ENCODE results near the gene ETV1.

Gene ETV1
- total RNA-seq = 0 to 1.3 (median 0.61) reads per million in 4 donors

DNA sequence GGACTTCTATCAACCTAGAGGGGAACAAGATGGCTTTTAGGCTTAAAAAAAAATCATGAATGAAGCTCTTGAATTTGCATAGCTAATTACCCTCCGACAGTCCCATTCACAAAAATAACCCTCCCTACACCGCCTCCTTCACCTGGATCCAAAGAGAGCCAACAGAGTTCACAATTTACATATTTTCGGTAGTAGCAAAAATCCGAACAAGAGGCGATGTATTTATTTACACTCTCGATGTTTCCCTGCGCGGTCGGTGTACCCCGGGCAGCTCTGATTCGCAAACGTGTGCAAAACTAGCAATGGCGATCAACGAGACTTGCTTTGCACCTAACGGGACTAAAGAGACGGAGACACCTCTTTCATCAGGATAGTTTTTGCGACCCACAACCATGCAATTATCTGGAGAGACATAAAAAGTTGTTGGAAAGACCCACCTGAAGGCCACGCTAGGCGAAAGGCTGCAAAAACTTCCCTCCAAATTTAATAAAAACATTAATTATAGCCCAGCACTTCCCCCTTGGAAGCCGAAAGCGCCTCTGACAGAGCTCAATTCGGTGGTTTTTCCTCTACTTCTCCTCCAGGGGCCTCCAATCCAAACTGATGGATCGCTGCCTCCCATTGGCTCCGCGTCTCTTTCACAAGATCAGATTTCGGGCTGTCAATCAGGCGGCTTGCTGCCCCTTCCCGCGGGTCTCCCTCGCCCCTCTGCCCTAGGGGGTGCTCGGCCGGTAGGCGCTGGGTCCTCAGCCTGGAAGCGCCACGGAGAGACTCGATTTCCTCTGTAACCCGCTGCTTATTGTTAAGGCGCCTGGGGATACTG lies at the start of gene ETV1:
Gene ETV1, minus strand, starts transcription at position 541 of the 823 bp plus-strand sequence. CDS start 614 bp downstream, outside the sequence.
- DNase-seq = no peak

DNA sequence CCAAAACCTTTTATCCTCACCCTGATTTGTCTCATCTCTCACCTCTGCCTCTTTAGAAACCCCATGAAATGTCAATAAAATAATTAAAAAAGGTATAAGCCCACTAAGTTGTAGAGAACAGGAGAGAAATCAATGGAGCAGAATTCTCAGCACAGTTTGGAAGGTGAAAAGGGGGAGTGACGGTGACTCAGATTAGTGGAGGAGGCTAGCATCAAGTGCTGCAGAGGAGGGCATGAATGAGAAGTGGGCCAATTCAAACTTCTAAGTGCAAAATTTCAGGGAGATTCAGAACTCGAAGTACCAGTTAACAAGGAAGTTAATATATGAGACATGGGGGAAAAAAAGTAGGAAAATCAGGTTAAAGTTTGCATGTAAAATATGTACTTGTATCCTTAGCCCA lies 34.9 kb upstream of the ETV1 start:
- no peak for DNase-seq

DNA sequence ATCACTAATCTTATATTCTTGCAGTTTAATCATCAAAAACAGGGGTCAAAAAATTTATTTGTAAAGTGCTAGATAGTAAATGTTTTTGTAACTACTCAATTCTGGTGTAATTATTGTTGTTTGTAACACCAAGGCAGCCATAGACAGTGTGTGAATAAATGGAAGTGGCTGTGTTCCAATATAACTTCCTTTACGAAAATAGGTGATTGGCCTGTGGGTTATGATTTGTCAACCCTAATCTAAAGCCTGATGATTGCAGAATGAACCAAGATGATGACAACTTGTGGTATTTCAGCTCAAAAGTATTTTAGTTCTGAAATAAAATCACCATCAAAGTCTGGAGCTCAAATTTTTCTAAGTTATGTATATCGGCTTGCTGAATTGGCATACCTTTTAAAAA lies 34.4 kb upstream of the ETV1 start:
- DNase-seq = no peak

DNA sequence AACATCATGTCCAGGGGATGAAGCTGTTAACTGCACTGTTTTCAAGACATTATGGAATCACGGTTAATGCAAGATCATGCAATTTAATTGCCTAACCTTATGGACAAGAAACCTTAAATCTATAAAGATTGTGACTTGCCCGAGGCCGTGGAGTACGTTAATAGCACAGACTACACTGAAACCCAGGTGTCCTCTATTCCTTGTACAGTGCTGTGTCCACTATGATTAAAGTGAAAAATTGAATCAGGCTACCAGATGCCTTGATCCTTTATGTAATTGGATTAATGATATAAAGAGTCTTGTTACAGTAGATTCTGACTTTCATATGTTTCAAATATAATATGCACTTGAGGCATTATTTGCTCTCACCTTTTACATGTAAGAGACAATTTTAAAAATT lies 33.9 kb upstream of the ETV1 start:
- no peak for DNase-seq

DNA sequence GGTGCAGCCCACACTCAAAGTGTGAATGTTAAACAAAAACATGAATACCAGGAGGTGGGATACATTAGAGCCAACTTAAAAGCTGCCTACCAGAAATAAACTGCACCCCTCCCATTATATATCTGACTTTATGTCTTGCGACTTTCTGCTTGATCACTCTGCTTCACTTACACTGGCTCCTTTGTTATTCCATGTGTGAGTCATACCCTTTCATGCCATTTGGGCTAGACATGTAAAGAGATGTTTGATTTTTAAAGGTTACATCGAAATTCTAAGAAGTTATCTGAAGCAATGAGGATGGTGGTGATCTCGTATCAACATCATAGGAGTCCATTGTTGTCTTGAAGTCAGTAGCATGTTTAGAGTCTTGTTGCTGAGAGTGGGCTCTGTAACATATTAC lies 31.6 kb upstream of the ETV1 start:
- DNase-seq = no peak

DNA sequence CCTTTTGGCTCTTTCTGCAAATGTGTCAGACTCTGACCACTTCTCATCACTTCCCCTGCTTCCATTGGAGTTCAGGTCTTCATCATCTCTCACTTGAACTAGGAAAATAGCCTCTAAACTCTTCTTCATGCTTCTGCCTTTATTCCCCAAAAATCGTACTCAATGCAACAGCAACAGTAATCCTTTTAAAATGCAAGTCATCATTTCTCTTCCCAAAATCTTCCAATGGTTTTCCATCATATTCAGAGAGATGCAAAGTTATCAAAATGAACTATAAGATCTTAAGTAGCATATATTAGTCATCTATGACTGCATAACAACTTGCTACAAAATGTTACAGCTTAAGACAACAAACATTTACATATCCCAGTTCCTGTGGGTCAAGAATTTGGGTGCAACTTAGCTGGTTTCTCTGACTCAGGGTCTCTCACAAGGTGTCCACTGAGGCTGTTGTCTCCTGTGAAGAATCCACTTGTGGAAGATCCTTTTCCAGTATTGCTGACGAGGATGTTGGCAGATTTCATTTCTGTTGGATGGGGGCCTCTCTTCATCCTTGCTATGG lies 31.0 kb upstream of the ETV1 start:
- DNase-seq = no peak

DNA sequence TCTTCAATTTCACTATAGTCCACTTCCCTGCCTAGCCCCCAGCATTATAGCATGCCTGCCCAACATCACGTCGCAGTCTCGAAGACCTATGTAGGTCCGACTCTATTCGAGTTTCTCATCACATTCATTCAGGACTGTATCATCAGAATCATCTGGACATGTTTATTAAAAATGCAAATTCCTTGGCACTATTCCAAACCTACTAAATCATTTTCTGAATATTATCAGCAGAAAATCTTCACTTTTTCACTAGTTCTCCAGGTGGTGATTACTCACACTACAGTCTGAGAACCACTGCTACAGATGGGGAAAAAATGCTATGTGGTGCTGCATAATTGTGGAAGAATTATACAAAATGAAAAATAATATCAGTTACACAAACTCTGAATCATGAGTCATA lies 29.3 kb upstream of the ETV1 start:
- DNase-seq = no peak

DNA sequence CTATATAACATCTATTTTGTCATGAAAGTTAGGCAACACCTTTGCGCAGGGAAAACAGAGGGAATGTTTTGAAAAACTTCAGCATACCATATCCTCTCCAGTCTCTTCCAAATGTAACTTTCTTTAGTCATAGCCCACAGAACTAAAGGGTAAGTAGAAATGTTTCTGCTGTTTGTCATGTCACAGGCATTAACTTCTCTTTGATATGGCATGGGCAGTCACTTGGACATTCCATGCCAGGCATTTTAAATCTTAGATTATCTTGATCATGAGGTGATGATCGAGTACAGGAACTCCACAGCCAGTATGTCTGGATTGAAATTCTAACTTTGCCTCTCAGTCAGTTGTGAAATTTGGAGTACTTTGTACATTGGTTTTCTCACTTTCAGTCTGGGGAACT lies 27.5 kb upstream of the ETV1 start:
- no peak for DNase-seq

DNA sequence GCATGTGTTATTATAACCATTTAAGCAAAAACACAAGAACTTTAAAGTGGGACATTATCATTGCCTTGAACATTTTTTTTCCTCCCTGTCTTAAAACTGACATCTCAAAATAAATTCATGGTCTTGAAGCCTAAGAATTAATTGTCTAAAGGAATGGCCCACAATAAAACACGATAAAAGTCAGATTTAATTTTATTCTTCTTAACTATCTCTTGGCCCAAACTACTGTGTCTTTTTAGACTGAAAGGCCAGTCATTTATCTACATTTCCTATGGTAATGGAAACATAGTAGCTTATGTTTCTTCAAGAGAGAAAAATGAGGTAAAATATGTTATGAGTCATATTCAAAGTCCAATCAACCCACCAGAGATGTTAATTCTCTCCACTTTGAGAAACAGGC lies 24.4 kb upstream of the ETV1 start:
- no peak for DNase-seq

DNA sequence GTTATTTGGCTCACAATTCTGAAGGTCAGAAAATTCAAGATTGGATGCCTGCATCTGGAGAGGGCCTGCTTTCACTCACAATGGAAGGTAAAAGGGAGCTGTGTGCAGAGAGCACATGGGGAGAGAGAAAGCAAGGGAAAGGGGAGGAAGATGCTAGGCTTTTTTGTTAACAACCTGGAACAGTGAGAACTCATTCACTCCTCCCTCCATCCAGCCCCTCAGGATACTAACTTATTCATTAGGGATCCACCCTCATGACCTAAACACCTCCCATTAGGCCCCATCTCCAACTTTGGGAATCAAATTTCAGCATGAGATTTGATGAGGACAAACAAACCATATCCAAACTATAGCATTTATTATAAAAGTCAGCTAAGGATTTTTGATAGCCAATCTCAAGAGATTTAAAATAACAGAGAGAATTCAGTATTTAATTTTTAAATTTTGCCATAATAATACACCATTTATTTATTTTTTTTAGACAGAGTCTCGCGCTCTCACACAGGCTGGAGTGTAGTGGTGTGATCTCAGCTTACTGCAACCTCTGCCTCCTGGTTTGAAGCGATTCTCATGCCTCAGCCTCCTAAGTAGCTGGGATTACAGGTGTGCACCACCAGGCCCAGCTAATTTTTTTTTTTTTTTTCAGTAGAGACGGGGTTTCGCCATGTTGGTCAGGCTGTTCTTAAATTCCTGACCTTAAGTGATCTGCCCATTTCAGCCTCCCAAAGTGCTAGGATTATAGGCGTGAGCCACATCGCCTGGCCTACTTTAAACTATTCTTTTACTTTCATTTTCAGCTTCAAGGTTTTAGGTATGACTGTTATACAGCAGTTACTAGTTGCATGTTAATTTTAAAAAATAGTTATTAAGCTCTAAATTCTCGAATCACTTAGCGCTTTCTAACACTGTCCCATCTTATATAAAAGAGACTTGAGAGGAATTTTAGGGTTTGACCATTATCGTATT lies 20.3 kb upstream of the ETV1 start:
- no peak for DNase-seq

DNA sequence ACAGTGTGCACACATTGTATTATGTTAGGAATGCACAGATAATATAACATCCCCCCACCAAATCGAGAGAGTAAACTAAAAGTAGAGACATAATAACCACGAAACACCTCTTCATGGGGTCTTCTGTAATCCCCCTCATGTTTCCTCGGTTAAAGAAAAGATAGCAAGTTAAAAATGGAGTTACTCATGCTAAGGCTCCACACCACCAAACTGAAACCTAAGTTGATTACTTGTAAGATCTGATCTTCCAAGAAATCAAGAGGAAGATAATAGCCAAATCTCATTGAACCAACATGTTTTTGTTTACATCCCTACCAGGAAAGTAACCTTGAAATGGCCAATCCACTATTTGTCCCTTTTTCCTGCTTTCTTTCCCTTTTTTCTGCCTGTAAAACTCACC lies 11.7 kb upstream of the ETV1 start:
- no peak for DNase-seq

DNA sequence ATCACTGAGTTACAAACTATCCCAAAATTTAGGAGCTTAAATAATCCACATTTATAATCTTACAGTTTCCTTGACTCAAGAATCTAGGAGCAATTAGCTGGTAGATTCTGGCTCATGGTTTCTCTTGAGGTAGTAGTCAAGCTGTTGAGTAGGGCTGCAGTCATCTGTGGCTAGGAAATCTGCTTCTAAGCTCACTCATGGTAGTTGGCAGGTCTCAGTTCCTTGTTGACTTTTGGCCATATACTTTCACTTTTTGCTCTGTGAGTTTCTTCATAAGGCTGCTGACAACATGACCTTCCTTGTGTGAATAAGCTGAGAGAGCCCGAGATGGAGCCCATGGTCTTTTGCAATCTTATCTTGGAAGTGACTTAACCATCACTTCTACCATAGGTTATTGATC lies 10.8 kb upstream of the ETV1 start:
- no peak for DNase-seq

DNA sequence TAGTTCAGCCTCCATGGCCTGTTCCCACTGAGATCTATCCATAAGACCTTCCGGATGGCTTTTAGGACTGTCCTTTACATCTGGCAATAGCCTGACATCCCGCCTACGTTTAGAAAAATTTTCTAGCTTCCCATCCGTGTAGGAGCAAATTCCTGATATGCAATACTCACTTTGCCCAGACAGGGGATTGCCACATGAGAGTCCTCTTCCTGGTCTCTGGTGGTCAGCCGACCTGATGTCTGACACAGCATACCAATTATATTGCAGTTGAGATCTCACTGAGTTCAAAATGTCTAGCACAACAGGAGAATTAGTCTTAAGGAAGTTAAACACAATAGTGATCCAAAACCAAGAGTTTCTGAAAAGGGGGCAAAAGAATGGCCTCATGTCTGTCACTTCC lies 9.4 kb upstream of the ETV1 start:
- DNase-seq = no peak

DNA sequence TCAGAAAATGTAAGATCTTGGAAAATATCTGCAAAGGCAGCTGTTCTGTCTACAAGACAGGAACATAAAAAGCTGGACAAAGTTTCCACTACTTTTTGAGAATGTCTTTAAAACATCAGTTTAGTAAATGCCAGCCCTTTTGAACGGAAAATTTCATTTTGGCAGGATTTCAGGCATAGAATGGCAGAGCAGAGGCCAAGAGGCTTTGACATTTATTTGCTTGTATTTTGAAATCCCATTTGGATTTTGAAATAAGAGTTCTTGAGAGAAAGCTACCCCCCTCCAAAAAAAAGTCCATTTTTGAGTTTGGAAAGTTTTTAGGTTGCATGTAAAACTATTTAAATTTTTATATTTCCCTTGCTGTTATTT lies 3.1 kb upstream of the ETV1 start:
- no peak for DNase-seq

DNA sequence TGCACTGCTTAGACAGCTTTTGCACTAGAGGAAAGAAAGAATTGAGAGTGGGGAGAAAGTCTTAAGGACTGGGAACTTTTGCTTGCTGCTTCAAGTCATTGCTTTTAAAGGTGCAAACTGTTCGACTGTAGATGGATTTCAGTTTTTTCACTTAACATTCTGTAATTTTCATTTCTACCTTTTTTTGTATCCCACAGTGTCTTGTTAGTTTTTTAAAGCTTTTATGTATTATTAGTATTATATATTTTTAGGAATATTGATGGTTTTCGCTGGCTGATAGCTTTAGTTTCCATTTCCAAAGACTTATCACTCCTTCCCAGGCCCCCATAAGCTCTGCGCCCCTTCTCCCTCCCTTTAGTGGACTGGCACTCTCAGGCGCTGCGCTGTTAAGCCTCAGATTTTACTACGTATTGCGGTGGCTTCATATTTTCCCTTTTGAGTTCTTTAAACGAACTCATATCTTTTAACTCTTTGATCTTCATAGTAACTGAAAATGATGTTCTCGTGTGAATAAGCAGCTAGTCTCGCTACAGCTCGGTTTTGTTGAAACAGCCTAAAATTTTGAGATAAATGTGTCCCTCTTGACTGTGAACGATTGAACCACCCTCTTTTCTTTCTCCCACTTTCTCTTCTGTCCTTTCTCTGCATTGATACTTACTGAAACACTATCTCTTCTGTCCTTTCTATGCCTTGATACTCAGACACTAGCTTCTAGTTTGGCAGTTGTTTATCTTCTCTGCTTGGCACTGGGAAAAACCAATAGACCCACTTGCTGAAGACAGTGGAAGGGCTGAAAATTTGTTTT lies 2.5 kb upstream of the ETV1 start:
- DNase-seq = no peak

DNA sequence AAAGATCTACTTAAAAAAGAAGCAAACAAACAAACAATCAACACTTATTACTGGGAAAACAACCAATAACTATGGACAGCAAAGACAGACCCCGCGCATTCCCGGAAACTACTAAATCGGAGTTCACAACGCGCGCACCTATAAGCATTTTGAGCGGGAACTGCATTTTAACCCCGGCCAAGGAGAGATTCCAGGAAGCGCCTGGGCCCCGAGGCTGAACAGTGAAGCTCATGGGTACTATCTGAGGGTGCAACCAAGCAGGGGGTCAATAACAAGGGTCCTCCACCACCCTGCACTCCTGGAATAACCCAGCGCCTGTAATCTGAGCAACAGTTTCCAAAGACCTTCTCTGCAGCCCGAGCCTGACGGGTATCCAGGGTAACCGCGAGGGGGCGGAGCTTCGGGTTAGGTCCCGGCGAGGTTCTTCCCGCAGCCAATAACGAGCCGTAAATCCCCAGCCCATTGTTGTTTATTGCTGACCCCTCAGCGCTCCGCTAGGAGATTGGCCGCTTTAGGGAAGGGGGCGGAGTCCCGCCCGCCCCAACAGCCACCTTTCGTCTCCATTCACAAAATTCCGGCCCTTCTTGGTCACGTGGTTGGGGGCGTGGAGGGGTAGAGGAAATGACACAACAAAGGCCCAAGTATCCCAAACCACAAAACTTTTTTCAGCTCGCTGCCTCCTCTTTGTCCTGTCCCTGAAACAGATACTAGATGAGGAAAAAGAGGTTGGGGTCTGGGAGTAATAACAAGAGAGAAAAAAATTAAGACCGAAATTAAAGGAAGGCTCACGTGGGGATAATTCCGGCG lies 1.7 kb upstream of the ETV1 start:
- DNase-seq = peak; percentile 13 to 77 (median 32)

DNA sequence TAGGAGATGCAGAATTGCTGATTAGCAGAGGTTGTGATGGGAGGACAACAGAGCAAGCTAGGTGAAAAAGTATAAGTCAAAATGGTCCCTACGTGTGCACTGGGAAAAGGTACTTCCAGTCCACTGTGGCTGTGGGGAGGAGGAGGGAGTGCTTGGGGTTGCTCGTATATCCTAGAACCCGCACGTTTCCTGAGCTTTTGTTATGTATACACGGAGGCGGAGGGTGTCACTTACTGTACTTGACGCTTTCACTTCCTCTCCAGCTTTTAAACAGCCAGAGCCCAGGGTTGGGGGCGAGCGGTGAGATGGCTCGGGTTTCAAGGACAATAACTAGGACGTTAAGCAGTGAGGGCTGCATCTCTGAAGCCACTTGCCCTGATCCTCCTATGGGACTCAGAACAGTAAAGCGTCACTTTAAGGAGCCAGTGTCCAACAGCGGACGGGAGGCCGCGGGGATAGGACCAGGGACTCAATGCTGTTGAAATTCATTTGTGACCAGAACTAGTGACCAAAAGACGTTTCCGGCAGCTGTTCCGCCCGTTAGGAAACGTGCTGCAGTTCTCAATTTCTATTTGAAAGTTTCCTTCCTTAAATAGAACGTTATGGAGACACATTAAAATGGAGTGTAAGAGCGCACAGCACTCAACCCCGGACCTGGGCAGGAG lies 985 bp upstream of the ETV1 start:
- DNase-seq = peak in 1 of 5 donors; percentile 27

DNA sequence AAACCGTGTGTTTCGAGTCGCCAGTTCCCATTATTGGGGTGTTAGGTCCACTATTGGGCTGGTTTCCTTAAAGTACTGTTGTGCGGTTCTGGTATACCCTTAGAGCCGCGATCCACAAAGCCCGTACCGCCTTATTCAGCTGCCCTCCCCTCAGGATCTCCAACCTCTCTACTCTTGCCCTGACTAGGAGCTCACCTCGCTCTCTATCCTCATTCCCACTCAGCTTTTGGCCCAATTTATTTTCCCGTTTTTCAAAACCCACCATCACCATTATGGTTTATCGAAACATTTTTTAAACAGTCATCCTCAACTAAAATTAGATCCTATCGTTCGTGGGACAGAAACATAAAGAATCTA lies 461 bp upstream of the ETV1 start:
- no peak for DNase-seq

DNA sequence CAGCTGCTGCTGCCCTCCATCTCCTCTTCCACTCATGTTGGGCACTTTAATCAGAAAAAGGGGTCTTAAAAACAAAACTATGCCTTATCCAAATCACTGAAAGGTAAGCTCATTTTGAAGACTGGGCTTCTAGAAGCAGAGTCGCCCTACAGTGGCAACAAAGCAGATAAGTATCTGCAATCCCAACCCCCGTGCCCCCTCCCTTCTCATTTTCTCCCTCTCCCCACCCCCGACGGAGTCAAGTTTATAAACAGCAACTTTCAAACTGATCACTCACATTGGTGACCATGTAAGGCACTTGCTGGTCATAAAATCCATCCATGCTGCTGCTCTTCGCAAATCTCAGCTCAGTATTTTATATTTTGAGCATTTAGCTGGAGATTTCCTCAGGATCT lies 738 bp downstream of the ETV1 start:
- no peak for DNase-seq

DNA sequence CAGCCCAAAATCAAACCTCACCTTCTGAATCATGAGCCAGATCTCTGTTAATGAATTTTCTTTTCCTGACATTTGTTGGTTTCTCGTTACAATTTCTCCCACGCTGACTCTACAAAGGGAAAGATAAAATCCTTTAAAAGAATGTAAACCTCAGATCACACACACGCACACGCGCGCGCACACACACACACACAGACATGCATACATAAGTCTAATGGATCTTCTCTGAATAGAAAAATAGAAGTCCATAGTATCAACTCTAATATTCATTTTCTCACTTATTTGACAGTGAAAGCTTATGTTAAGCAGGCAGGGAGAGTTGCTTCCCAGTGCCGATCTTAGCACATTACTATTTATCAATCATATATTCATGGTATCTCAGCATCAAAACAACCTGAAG lies 1.4 kb downstream of the ETV1 start:
- DNase-seq = no peak

DNA sequence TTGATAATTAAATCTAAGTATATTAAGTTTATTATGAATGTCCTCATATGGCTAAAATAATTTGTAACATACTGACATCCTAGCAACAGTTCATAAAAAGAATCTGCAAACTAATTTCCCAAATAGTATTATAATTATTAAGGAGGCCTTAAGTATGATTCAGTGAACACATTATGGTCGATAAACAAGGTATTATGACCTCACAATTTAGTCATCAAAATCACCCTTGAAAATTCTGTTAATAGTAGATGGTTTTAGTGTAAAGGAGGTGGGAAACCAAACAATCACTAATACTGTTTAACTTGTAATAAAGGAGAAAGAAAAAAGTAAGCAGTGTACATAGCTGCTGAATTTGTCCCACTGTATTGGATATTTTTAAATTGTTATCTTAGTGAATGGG lies 2.1 kb downstream of the ETV1 start:
- DNase-seq = no peak
